Nephron (organoid): Measurements from ENCODE around the gene CCDC85C.

Experiments
- H3K27ac Mint-ChIP-seq, 3 experiments: 2 replicates each; pipeline ENCODE4 v1.8.0; 2020; ENCODE audit warnings: mixed read lengths in 3 of 3, mild to moderate bottlenecking in 2 of 3, moderate library complexity in 1 of 3
- H3K27me3 Mint-ChIP-seq: 2 replicates; pipeline ENCODE4 v1.8.0; 2021; ENCODE audit warnings: low read depth, mild to moderate bottlenecking, moderate library complexity, mixed read lengths
- H3K36me3 Mint-ChIP-seq: 2 replicates; pipeline ENCODE4 v1.8.0; 2020; ENCODE audit warnings: low read depth, mixed read lengths
- H3K4me1 Mint-ChIP-seq: 2 replicates; pipeline ENCODE4 v1.8.0; 2020; ENCODE audit warnings: mixed read lengths
- H3K4me3 Mint-ChIP-seq, 3 experiments: 2 replicates each; pipeline ENCODE4 v1.8.0; 2020; ENCODE audit warnings: mild to moderate bottlenecking in 3 of 3, mixed read lengths in 3 of 3, moderate library complexity in 2 of 3
- H3K9me3 Mint-ChIP-seq: 2 replicates; pipeline ENCODE4 v1.8.0; 2020; ENCODE audit warnings: mixed read lengths
- CTCF ChIP-seq, 3 experiments: fragments of 200-600 bp; sonication (generic); IDR thresholded peaks; one replicate each; pipeline ENCODE4 v1.5.0; 2021; ENCODE audit warnings: antibody characterized with exemption in 3 of 3; ENCODE audit not compliant: unreplicated experiment in 3 of 3

Gene CCDC85C

GRCh38 chr14:99552572-99553216 is 51.3 kb downstream of the CCDC85C start:
- H3K36me3 Mint-ChIP-seq: no peaks in the 10 kb centered on the region
- H3K4me1 Mint-ChIP-seq: peaks cover 36% of the 10 kb centered on the region
- H3K27me3 Mint-ChIP-seq: peaks cover 7% of the 10 kb centered on the region
- TF ChIP-seq CTCF (IDR thresholded peaks at IDR 0.05; ENCODE audit: unreplicated experiment in 3 of 3): no peak
- no peak overlapping the region for H3K4me3 Mint-ChIP-seq
- no peaks in the 10 kb centered on the region for H3K9me3 Mint-ChIP-seq
- no peak overlapping the region for H3K27ac Mint-ChIP-seq

- H3K4me3 Mint-ChIP-seq: no peak overlapping the region
- TF ChIP-seq CTCF (IDR thresholded peaks at IDR 0.05; ENCODE audit: unreplicated experiment in 3 of 3): no peak
- H3K27ac Mint-ChIP-seq: no peak overlapping the region
- no peaks in the 10 kb centered on the region for H3K36me3 Mint-ChIP-seq
- no peaks in the 10 kb centered on the region for H3K9me3 Mint-ChIP-seq
- H3K4me1 Mint-ChIP-seq: peaks cover 36% of the 10 kb centered on the region
- H3K27me3 Mint-ChIP-seq: peaks cover 7% of the 10 kb centered on the region
Observed at GRCh38 chr14:99552021-99552553, 51.9 kb downstream of the CCDC85C start.

- TF ChIP-seq CTCF (IDR thresholded peaks at IDR 0.05; ENCODE audit: unreplicated experiment in 3 of 3): no peak
- H3K27ac Mint-ChIP-seq: peak overlapping the region; percentile 49 to 61 (median 61)
- no peak overlapping the region for H3K4me3 Mint-ChIP-seq
- peaks cover 41% of the 10 kb centered on the region for H3K4me1 Mint-ChIP-seq
- H3K9me3 Mint-ChIP-seq: no peaks in the 10 kb centered on the region
- H3K36me3 Mint-ChIP-seq: no peaks in the 10 kb centered on the region
- peaks cover 7% of the 10 kb centered on the region for H3K27me3 Mint-ChIP-seq
Observed at GRCh38 chr14:99551034-99551922, 52.7 kb downstream of the CCDC85C start.

- H3K36me3 Mint-ChIP-seq: no peaks in the 10 kb centered on the region
- peaks cover 4% of the 10 kb centered on the region for H3K27me3 Mint-ChIP-seq
- no peak for TF ChIP-seq CTCF (IDR thresholded peaks at IDR 0.05; ENCODE audit: unreplicated experiment in 3 of 3)
- peak overlapping the region; percentile 49 to 61 (median 61) for H3K27ac Mint-ChIP-seq
- H3K4me3 Mint-ChIP-seq: no peak overlapping the region
- peaks cover 45% of the 10 kb centered on the region for H3K4me1 Mint-ChIP-seq
- H3K9me3 Mint-ChIP-seq: no peaks in the 10 kb centered on the region
Observed at GRCh38 chr14:99550387-99550992, 53.5 kb downstream of the CCDC85C start.

GRCh38 chr14:99549684-99550083 is 54.3 kb downstream of the CCDC85C start:
- no peaks in the 10 kb centered on the region for H3K9me3 Mint-ChIP-seq
- peak overlapping the region; percentile 29 to 65 (median 54) for H3K27ac Mint-ChIP-seq
- H3K4me3 Mint-ChIP-seq: peak overlapping the region in 1 of 3 experiments; percentile 1
- H3K36me3 Mint-ChIP-seq: no peaks in the 10 kb centered on the region
- TF ChIP-seq CTCF (IDR thresholded peaks at IDR 0.05; ENCODE audit: unreplicated experiment in 3 of 3): no peak
- H3K4me1 Mint-ChIP-seq: peaks cover 49% of the 10 kb centered on the region
- H3K27me3 Mint-ChIP-seq: peaks cover 8% of the 10 kb centered on the region
